BE2C (cell line): Measurements from ENCODE around the gene RRAGA.

Experiments
- DNase-seq: peaks from one replicate; pipeline ENCODE4 v3.0.0-alpha.2; 2020
- H3K27me3 ChIP-seq: fragments of 250-450 bp; sonication (Bioruptor Pico); 2 replicates; pipeline ENCODE4 v1.5.1; 2020; ENCODE audit warnings: mild to moderate bottlenecking
- H3K36me3 ChIP-seq: fragments of 250-450 bp; sonication (Bioruptor Pico); 2 replicates; pipeline ENCODE4 v1.5.1; 2020; ENCODE audit warnings: mild to moderate bottlenecking
- H3K4me1 ChIP-seq: fragments of 250-450 bp; sonication (Bioruptor Pico); 2 replicates; pipeline ENCODE4 v1.5.1; 2020
- H3K4me3 ChIP-seq: 2 replicates; pipeline ENCODE4 v1.5.1; 2011; ENCODE audit warnings: low read depth, low read length
- H3K9me3 ChIP-seq: fragments of 250-450 bp; sonication (Bioruptor Pico); 2 replicates; pipeline ENCODE4 v1.5.1; 2020
- TF ChIP-seq, protein P1 (sequence below): IDR thresholded peaks from 2 replicates; pipeline ENCODE4 v1.5.1; 2012; ENCODE audit warnings: mild to moderate bottlenecking, low read depth, low read length

RRAGA gene

GRCh38 chr9:19022206-19022605 is 27.0 kb upstream of the RRAGA start:
- Histone ChIP-seq H3K9me3 (no peaks in the 10 kb centered on the region), H3K4me3 (no peak overlapping the region), H3K4me1 (no peaks in the 10 kb centered on the region), H3K36me3 (no peaks in the 10 kb centered on the region), H3K27me3 (0 out of 2 replicates have a peak, but pooled peaks cover 4% of the 10 kb centered on the region)
- DNase-seq = no peak
- TF ChIP-seq, protein P1, sequence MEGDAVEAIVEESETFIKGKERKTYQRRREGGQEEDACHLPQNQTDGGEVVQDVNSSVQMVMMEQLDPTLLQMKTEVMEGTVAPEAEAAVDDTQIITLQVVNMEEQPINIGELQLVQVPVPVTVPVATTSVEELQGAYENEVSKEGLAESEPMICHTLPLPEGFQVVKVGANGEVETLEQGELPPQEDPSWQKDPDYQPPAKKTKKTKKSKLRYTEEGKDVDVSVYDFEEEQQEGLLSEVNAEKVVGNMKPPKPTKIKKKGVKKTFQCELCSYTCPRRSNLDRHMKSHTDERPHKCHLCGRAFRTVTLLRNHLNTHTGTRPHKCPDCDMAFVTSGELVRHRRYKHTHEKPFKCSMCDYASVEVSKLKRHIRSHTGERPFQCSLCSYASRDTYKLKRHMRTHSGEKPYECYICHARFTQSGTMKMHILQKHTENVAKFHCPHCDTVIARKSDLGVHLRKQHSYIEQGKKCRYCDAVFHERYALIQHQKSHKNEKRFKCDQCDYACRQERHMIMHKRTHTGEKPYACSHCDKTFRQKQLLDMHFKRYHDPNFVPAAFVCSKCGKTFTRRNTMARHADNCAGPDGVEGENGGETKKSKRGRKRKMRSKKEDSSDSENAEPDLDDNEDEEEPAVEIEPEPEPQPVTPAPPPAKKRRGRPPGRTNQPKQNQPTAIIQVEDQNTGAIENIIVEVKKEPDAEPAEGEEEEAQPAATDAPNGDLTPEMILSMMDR = no peak

DNA sequence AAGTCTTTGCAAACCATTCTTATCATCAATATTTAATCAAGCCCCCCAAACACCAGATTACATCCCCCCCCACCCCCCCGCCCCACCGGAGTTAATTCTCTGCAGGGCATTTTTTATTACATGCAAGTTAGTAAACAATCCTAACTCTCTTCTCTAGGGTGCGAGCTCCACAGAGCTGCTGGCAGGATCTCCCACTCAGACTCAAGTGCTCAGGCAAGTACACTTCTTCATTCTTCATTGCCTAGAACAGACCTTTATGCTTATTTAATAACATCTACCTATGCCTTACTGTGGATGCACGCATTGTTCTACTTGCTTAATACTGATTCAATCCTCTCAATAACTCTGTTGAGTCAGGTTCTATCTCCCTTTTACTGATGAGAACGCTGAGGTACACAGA is 26.1 kb upstream of the RRAGA start:
- TF ChIP-seq, protein P1 = no peak
- no peaks in the 10 kb centered on the region for H3K4me1 ChIP-seq

GRCh38 chr9:19026375-19026774 is 22.9 kb upstream of the RRAGA start:
- Histone ChIP-seq H3K36me3 (no peaks in the 10 kb centered on the region), H3K4me3 (no peak overlapping the region), H3K27me3 (0 out of 2 replicates have a peak, but pooled peaks cover 4% of the 10 kb centered on the region), H3K4me1 (no peaks in the 10 kb centered on the region), H3K9me3 (no peaks in the 10 kb centered on the region)
- TF ChIP-seq, protein P1 = no peak
- DNase-seq = no peak

More for the DNA sequence above, 26.1 kb upstream of the RRAGA start:
- no peaks in the 10 kb centered on the region for H3K9me3 ChIP-seq
- 0 out of 2 replicates have a peak, but pooled peaks cover 4% of the 10 kb centered on the region for H3K27me3 ChIP-seq
- H3K36me3 ChIP-seq = no peaks in the 10 kb centered on the region
- no peak overlapping the region for H3K4me3 ChIP-seq
- no peak for DNase-seq

- no peaks in the 10 kb centered on the region for H3K36me3 ChIP-seq
- no peak overlapping the region for H3K4me3 ChIP-seq
- no peak for DNase-seq
- no peaks in the 10 kb centered on the region for H3K4me1 ChIP-seq
- H3K9me3 ChIP-seq = no peaks in the 10 kb centered on the region
- H3K27me3 ChIP-seq = peaks cover 4% of the 10 kb centered on the region; the same call in 1 of the 2 replicates
- TF ChIP-seq, protein P1 = no peak
Observed at GRCh38 chr9:19027825-19028224, 21.4 kb upstream of the RRAGA start.

GRCh38 chr9:19028835-19029451 is 20.3 kb upstream of the RRAGA start:
- Histone ChIP-seq H3K4me1 (no peaks in the 10 kb centered on the region), H3K4me3 (no peak overlapping the region), H3K36me3 (no peaks in the 10 kb centered on the region), H3K9me3 (no peaks in the 10 kb centered on the region), H3K27me3 (no peaks in the 10 kb centered on the region; the same call in 1 of the 2 replicates)
- DNase-seq = peak; percentile 56
- TF ChIP-seq, protein P1 = peak; percentile 72

- Histone ChIP-seq H3K4me3 (no peak overlapping the region), H3K27me3 (no peaks in the 10 kb centered on the region; the same call in 1 of the 2 replicates), H3K36me3 (no peaks in the 10 kb centered on the region), H3K4me1 (no peaks in the 10 kb centered on the region), H3K9me3 (no peaks in the 10 kb centered on the region)
- TF ChIP-seq, protein P1 = no peak
- DNase-seq = no peak
Observed at GRCh38 chr9:19030899-19031298, 18.3 kb upstream of the RRAGA start.
